ENCODE data around the gene XPO6.
A peak's percentile ranks its signal among the peaks of the same experiment; 100 is the strongest.

XPO6 gene

DNA sequence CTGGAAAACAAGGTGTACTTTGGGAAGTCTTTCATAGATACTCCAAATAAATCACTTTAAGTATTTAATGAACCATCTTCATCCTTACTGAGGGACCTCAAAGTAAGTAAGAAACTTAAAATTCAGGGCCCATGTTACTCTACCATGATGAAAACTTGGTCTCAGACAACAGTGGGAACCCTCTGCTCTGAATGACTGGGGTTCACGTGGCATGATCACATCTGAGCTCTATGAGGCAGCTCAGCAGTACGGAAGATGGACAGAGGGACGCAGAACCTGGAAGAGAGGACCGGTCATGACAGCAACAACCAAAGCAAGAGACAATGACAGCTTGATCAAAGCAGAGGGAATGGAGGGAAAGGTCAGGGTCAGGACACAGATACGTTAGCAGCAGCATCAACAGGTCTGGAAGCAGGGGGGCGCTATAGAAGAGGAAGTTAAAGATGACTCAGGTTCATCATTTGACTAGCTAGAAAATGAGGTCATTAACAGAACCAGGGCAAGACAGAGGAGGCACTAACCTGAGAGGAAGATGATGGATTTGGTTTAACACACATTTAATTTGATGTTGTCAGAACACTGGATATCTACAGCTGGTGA lies 9.5 kb downstream of the XPO6 start:
- TF ChIP-seq, protein P1, sequence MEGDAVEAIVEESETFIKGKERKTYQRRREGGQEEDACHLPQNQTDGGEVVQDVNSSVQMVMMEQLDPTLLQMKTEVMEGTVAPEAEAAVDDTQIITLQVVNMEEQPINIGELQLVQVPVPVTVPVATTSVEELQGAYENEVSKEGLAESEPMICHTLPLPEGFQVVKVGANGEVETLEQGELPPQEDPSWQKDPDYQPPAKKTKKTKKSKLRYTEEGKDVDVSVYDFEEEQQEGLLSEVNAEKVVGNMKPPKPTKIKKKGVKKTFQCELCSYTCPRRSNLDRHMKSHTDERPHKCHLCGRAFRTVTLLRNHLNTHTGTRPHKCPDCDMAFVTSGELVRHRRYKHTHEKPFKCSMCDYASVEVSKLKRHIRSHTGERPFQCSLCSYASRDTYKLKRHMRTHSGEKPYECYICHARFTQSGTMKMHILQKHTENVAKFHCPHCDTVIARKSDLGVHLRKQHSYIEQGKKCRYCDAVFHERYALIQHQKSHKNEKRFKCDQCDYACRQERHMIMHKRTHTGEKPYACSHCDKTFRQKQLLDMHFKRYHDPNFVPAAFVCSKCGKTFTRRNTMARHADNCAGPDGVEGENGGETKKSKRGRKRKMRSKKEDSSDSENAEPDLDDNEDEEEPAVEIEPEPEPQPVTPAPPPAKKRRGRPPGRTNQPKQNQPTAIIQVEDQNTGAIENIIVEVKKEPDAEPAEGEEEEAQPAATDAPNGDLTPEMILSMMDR (conservative IDR thresholded peaks at IDR 0.05; ENCODE audit: low read depth, low read length), result peak; percentile 14
- no peak overlapping the region for H3K4me3 ChIP-seq (ENCODE audit: low read length)
- DNase-seq (ENCODE audit: low read depth), result no peak

DNA sequence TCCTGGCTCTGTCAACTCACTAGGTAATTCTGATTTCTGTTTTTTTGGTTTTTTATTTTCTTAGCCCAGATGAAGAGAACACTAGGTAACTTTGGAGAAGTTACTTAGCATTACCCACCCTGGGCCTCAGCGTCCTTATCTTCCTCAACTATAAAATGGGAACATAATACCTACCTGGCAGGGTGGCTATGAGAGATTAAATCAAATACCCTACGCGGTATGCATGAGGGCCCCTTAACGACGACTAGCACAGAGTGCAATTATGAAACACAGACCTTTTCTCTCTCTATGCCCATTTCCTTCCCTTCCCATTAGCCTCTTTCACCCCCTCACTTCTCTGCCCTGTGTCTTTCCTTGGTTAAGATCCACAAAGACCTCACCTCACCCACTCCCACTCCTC lies 11.1 kb downstream of the XPO6 start:
- no peak overlapping the region for H3K4me3 ChIP-seq (ENCODE audit: low read length)
- DNase-seq (ENCODE audit: low read depth), result no peak

DNA sequence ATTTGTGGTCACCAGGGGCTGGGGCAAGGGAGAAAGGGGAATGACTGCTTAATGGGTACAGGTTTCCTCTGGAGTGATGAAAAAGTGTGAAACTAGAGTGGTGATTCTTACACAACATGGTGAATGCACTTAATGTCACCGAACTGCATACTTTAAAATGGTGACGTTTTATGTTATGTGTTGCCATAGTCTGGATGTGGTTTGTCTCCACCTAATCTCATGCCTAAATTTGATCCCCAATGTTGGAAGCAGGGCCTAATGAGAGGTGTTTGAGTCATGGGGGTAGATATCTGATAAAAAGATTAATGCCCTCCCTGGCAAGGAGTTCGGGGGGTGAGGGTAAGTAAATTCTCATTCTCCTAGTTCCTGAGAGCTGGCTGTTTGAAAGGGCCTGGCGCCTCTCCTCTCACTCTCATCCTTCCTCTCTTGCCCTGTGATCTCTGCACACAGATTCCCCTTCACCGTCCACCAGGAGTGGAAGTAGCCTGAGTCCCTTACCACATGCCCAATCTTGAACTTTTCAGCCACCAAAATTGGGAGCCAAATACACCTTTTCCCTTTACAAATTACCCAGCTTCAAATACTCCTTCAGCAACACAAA lies 15.3 kb downstream of the XPO6 start:
- H3K4me3 ChIP-seq (ENCODE audit: low read length), result no peak overlapping the region
- TF ChIP-seq, protein P1 (conservative IDR thresholded peaks at IDR 0.05; ENCODE audit: low read depth, low read length), result no peak
- peak; percentile 63 for DNase-seq (ENCODE audit: low read depth)

More for the DNA sequence above, 11.1 kb downstream of the XPO6 start:
- TF ChIP-seq, protein P1 (conservative IDR thresholded peaks at IDR 0.05; ENCODE audit: low read depth, low read length), result no peak

DNA sequence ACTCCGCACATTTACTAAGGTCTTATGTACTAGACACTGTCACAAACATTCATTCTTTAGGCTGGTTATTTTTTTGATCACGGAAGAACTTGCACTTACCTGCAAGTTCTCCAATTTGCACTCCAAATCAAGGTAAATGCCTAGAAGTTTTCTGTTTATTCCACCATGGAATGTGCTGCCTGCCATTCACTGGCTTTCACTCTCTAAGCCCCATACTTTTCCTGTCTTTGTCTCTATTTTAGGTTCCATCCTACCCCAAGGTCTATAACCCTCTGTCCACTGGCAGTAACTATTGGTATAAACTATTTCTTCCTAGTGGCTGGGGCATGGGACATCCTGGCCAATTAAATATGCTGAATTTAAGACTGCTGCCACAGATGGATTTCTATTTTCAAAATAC lies 15.9 kb downstream of the XPO6 start:
- TF ChIP-seq, protein P1 (conservative IDR thresholded peaks at IDR 0.05; ENCODE audit: low read depth, low read length), result no peak
- no peak overlapping the region for H3K4me3 ChIP-seq (ENCODE audit: low read length)
- DNase-seq (ENCODE audit: low read depth), result no peak

DNA sequence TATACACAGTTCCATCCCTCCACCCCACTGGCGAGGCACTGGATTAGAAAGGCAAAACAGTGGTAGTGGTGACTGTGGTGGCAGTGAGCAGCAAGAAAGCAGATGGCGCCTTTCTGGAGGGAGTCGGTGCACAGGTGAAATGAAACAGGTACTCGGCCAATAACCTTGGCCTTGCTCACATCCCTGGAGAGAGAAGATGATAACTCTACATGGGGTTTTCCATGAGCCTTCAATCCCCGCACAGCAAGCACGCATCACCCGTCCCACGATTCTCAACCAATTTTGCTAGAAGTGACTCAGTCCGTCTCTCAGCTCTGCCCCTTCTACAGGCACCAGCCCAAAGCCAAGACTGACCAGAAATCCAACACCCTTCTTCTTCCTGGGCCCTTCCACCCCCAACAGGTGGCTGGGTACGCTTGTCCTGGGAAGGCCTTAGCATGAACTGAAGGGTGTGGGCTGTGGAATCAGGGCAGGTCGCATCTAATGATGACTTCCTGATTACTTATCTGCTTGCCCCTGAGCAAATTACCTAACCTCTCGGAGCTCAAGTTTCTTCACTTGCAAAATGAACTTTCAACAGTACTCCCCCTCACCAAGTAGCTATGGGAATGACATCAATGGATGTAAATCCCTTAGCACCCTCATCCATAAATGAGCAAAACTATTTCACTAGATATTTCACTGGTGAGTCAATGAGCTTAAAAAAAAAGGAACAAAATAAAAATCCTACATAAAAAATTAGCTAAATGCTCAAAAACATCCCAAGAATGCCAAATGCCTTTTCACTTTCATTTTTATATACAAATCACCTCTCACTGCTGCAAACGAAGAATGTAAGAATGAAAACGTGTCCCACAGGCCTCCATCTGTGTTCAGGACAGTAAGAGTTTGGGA lies 18.0 kb downstream of the XPO6 start:
- H3K4me3 ChIP-seq (ENCODE audit: low read length), result no peak overlapping the region

DNA sequence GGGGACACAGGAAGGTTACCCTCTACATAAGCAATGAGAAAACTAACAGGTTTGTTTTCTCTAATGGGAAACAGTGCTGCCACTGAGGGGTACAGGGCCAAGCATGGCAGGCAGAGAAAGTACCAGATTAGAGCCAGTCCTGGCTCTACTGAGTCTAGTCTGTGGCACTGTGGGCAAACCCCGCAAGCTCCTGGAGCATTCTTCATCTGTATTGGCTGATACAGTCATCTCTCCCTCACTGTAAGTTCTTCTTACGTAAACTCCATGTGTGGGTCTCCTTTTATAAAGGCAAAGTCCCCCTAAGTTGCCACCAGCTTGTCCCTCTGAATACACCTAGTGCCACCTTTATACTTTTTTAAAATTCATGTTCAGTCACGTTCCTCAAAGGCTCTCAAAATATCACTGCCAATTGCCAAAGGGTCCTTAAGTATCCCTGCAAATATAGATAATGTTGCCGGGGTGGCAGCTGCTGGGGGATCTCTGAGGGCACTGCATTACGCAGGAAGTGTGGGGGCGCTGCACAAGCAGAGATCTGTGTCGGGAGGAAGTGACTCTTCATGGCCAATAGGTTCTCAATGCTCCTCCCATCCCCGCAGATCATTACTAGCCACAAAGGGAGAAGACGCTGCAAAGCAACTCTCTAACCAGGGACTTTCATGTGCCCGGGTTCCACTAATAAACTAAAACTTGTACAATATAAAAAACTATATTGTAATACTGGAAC lies 18.8 kb downstream of the XPO6 start:
- DNase-seq (ENCODE audit: low read depth), result no peak
- H3K4me3 ChIP-seq (ENCODE audit: low read length), result no peak overlapping the region
- TF ChIP-seq, protein P1 (conservative IDR thresholded peaks at IDR 0.05; ENCODE audit: low read depth, low read length), result no peak

More for the DNA sequence above, 18.0 kb downstream of the XPO6 start:
- TF ChIP-seq, protein P1 (conservative IDR thresholded peaks at IDR 0.05; ENCODE audit: low read depth, low read length), result no peak
- DNase-seq (ENCODE audit: low read depth), result peak; percentile 96
